SK-N-SH (cell line): ENCODE data around the gene OR2M3. TPM values are rescaled to one million over a fixed set of nuclear protein-coding genes. Genes with fewer than 3 reads are reported as not detected.

ENCODE experiments used
- CTCF ChIA-PET: fragments of 300-600, 350-600 bp; formaldehyde crosslinking; extraction: SDS; loops from one replicate; lab custom pipeline; 2021; lab: Yijun Ruan, JAX
- POLR2A ChIA-PET: fragments of 350-600 bp; sonication (Branson Sonifier 250); formaldehyde crosslinking; extraction: SDS; loops from one replicate; lab custom pipeline; 2020; ENCODE audit warnings: antibody characterized with exemption, inconsistent platforms; lab: Yijun Ruan, JAX
- DNase-seq: peaks from one replicate; pipeline ENCODE4 v3.0.0; 2012
- H2AFZ ChIP-seq: fragments of 200-600 bp; sonication (generic); 2 replicates; pipeline ENCODE4 v1.8.1; 2016; ENCODE audit warnings: antibody characterized with exemption, mild to moderate bottlenecking, low read depth
- H3F3A ChIP-seq: fragments of 200-600 bp; sonication (generic); replicated peaks from 2 replicates; pipeline ENCODE3; 2016; ENCODE audit warnings: antibody characterized with exemption, mild to moderate bottlenecking; ENCODE audit not compliant: insufficient read depth
- H3K27ac ChIP-seq, 2 experiments: fragments of 200-500 bp in 1 of 2; fragments of 200-600 bp in 1 of 2; sonication (Bioruptor generic) in 1 of 2; sonication (generic), shearing (Covaris generic) in 1 of 2; 2 replicates each; pipeline versions ENCODE4 v1.5.1 to v1.6.1; 2014 to 2016; ENCODE audit warnings: low read depth in 2 of 2, inconsistent platforms in 1 of 2, low read length in 1 of 2, mild to moderate bottlenecking in 1 of 2, mixed read lengths in 1 of 2
- H3K27me3 ChIP-seq: fragments of 200-600 bp; sonication (generic), shearing (Covaris generic); 2 replicates; pipeline ENCODE4 v1.6.1; 2016; ENCODE audit warnings: mixed run types; ENCODE audit not compliant: insufficient read depth
- H3K36me3 ChIP-seq, 2 experiments: fragments of 200-500 bp in 1 of 2; fragments of 200-600 bp in 1 of 2; sonication (Bioruptor generic) in 1 of 2; sonication (generic) in 1 of 2; replicated peaks in 1 of 2; 2 replicates each; pipeline versions ENCODE3 to v1.5.1; 2014 to 2016; ENCODE audit warnings: low read length in 1 of 2, mild to moderate bottlenecking in 1 of 2; ENCODE audit not compliant: insufficient read depth in 2 of 2, control insufficient read depth in 1 of 2
- H3K4me1 ChIP-seq, 2 experiments: fragments of 200-500 bp in 1 of 2; fragments of 200-600 bp in 1 of 2; sonication (Bioruptor generic) in 1 of 2; sonication (generic), shearing (Covaris generic) in 1 of 2; 2 replicates each; pipeline versions ENCODE4 v1.5.1 to v1.6.1; 2014 to 2016; ENCODE audit warnings: low read depth in 1 of 2, low read length in 1 of 2, mixed run types in 1 of 2; ENCODE audit not compliant: insufficient read depth in 2 of 2, control insufficient read depth in 1 of 2
- H3K4me2 ChIP-seq: fragments of 200-600 bp; sonication (generic), shearing (Covaris generic); 2 replicates; pipeline ENCODE4 v1.6.1; 2017; ENCODE audit warnings: mixed run types
- H3K4me3 ChIP-seq, 2 experiments: fragments of 200-500 bp in 1 of 2; fragments of 200-600 bp in 1 of 2; sonication (Bioruptor generic) in 1 of 2; sonication (generic), shearing (Covaris generic) in 1 of 2; 2 replicates each; pipeline versions ENCODE4 v1.5.1 to v1.8.1; 2014 to 2016; ENCODE audit warnings: low read depth in 2 of 2, inconsistent platforms in 1 of 2, low read length in 1 of 2, mild to moderate bottlenecking in 1 of 2, mixed read lengths in 1 of 2, moderate library complexity in 1 of 2
- H3K79me2 ChIP-seq: fragments of 200-600 bp; sonication (generic); 2 replicates; pipeline ENCODE4 v1.8.1; 2017; ENCODE audit warnings: mild to moderate bottlenecking; ENCODE audit not compliant: insufficient read depth
- H3K9ac ChIP-seq: fragments of 200-600 bp; sonication (generic); 2 replicates; pipeline ENCODE4 v1.6.1; 2017; ENCODE audit warnings: mixed run types
- H3K9me2 ChIP-seq: fragments of 200-600 bp; sonication (generic); 2 replicates; pipeline ENCODE4 v1.6.1; 2017; ENCODE audit warnings: mixed run types
- H3K9me3 ChIP-seq: fragments of 200-600 bp; sonication (generic); 2 replicates; pipeline ENCODE4 v1.6.1; 2017; ENCODE audit warnings: mixed run types, mild to moderate bottlenecking, moderate library complexity
- H4K20me1 ChIP-seq: fragments of 200-600 bp; sonication (generic); 2 replicates; pipeline ENCODE4 v1.6.1; 2017; ENCODE audit warnings: mild to moderate bottlenecking, mixed run types; ENCODE audit not compliant: insufficient read depth
- FOSL2 ChIP-seq: IDR thresholded peaks from 2 replicates; pipeline ENCODE4 v1.4.0; 2012; ENCODE audit warnings: low read depth, mild to moderate bottlenecking, moderate library complexity, borderline replicate concordance
- FOXM1 ChIP-seq: IDR thresholded peaks from 2 replicates; pipeline ENCODE4 v1.4.0; 2012; ENCODE audit warnings: low read depth, mild to moderate bottlenecking
- GATA2 ChIP-seq: sonication (generic); formaldehyde crosslinking; IDR thresholded peaks from 2 replicates; pipeline ENCODE4 v1.5.0; 2020; ENCODE audit warnings: mild to moderate bottlenecking, missing genetic modification reagents
- MAX ChIP-seq: IDR thresholded peaks from 2 replicates; pipeline ENCODE4 v1.4.0; 2012; ENCODE audit warnings: low read depth
- MEF2A ChIP-seq: IDR thresholded peaks from 2 replicates; pipeline ENCODE4 v1.4.0; 2012; ENCODE audit warnings: low read depth, borderline replicate concordance
- MXI1 ChIP-seq: IDR thresholded peaks from 2 replicates; pipeline ENCODE4 v1.6.1; 2012; ENCODE audit warnings: mild to moderate bottlenecking, low read depth, low read length, improper control_type of control experiment
- RXRA ChIP-seq: IDR thresholded peaks from 2 replicates; pipeline ENCODE4 v1.4.0; 2012; ENCODE audit warnings: low read depth, mild to moderate bottlenecking, borderline replicate concordance
- TEAD4 ChIP-seq: IDR thresholded peaks from 2 replicates; pipeline ENCODE4 v1.4.0; 2012; ENCODE audit warnings: mild to moderate bottlenecking, borderline replicate concordance; ENCODE audit not compliant: insufficient read depth
- USF1 ChIP-seq: IDR thresholded peaks from 2 replicates; pipeline ENCODE4 v1.4.0; 2012; ENCODE audit warnings: low read depth, borderline replicate concordance
- WGBS: methylation state at CpG from one replicate; pipeline ENCODE4 v1.1.6; 2017; ENCODE audit warnings: low lambda C conversion rate; 5-methylcytosine and 5-hydroxymethylcytosine counted together
- polyA plus RNA-seq, 3 experiments: library from polyadenylated mRNA; depleted of rRNA; stranded (reverse); fragments of >200 nt; gene quantifications; 2 replicates each; pipeline ENCODE4 v1.2.3, GENCODE V29; 2012
- TF ChIP-seq, protein P1 (sequence below): IDR thresholded peaks from 2 replicates; pipeline ENCODE4 v1.6.1; 2012; ENCODE audit warnings: mild to moderate bottlenecking, low read depth, low read length, moderate library complexity

OR2M3 gene
- polyA plus RNA-seq, 1 of the 3 experiments (the other 2 are of a cell fraction): not detected

DNA sequence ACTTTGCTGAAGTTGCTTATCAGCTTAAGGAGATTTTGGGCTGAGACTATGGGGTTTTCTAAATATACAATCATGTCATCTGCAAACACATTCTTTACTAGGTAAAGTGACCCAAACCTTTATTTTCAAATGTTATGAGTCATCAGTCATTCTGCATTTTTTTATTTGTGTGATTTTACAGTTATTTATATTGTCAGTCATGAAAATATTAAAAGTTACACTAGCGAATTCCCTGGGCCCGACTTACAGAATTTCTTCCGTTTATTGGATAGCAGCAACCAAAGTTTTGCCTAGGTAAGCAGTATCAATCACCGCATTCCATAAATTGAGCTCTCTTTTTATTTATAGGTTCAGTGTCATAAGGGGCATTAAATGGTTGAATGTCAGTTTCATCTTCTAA, 38.3 kb upstream of the OR2M3 start:
- ChIA-PET CTCF (no interaction called here), POLR2A (no interaction called here)
- no peaks in the 10 kb centered on the region for H3K79me2 ChIP-seq
- no peaks in the 10 kb centered on the region for H3F3A ChIP-seq
- H3K9me3 ChIP-seq: 0 out of 2 replicates have a peak, but pooled peaks cover 6% of the 10 kb centered on the region
- H3K4me3 ChIP-seq: no peak overlapping the region
- H3K4me1 ChIP-seq: no peaks in the 10 kb centered on the region
- WGBS: 9% methylated on average over 4 of the region's 4 CpGs
- DNase-seq: no peak
- H4K20me1 ChIP-seq: no peaks in the 10 kb centered on the region
- no peak overlapping the region for H3K9ac ChIP-seq
- H3K27me3 ChIP-seq: no peaks in the 10 kb centered on the region
- no peaks in the 10 kb centered on the region for H3K9me2 ChIP-seq
- no peak for TF ChIP-seq RXRA
- no peak for TF ChIP-seq FOXM1
- no peak for TF ChIP-seq GATA2
- TF ChIP-seq FOSL2: no peak
- TF ChIP-seq USF1: no peak
- TF ChIP-seq MEF2A: no peak
- TF ChIP-seq MXI1: no peak
- TF ChIP-seq, protein P1, sequence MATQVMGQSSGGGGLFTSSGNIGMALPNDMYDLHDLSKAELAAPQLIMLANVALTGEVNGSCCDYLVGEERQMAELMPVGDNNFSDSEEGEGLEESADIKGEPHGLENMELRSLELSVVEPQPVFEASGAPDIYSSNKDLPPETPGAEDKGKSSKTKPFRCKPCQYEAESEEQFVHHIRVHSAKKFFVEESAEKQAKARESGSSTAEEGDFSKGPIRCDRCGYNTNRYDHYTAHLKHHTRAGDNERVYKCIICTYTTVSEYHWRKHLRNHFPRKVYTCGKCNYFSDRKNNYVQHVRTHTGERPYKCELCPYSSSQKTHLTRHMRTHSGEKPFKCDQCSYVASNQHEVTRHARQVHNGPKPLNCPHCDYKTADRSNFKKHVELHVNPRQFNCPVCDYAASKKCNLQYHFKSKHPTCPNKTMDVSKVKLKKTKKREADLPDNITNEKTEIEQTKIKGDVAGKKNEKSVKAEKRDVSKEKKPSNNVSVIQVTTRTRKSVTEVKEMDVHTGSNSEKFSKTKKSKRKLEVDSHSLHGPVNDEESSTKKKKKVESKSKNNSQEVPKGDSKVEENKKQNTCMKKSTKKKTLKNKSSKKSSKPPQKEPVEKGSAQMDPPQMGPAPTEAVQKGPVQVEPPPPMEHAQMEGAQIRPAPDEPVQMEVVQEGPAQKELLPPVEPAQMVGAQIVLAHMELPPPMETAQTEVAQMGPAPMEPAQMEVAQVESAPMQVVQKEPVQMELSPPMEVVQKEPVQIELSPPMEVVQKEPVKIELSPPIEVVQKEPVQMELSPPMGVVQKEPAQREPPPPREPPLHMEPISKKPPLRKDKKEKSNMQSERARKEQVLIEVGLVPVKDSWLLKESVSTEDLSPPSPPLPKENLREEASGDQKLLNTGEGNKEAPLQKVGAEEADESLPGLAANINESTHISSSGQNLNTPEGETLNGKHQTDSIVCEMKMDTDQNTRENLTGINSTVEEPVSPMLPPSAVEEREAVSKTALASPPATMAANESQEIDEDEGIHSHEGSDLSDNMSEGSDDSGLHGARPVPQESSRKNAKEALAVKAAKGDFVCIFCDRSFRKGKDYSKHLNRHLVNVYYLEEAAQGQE: no peak
- no peak for TF ChIP-seq MAX
- H3K36me3 ChIP-seq: no peaks in the 10 kb centered on the region
- H2AFZ ChIP-seq: no peak overlapping the region
- no peak overlapping the region for H3K4me2 ChIP-seq
- no peak overlapping the region for H3K27ac ChIP-seq

- DNase-seq: no peak
- H3K4me2 ChIP-seq: no peak overlapping the region
- no peaks in the 10 kb centered on the region for H3K4me1 ChIP-seq
- no peak overlapping the region for H3K4me3 ChIP-seq
- H3K36me3 ChIP-seq: no peaks in the 10 kb centered on the region
- no peaks in the 10 kb centered on the region for H3F3A ChIP-seq
- no peaks in the 10 kb centered on the region for H4K20me1 ChIP-seq
- H3K27me3 ChIP-seq: no peaks in the 10 kb centered on the region
- ChIA-PET CTCF (no interaction called here), POLR2A (no interaction called here)
- H3K9ac ChIP-seq: no peak overlapping the region
- 5% methylated on average over 3 of the region's 12 CpGs for WGBS
- no peaks in the 10 kb centered on the region for H3K9me3 ChIP-seq
- no peaks in the 10 kb centered on the region for H3K79me2 ChIP-seq
- TF ChIP-seq TEAD4 (no peak), MEF2A (no peak)
- no peak overlapping the region for H2AFZ ChIP-seq
- H3K27ac ChIP-seq: no peak overlapping the region
- no peaks in the 10 kb centered on the region for H3K9me2 ChIP-seq
These were observed 33.0 kb upstream of the OR2M3 start for GRCh38 chr1:248164031-248164430.
